Vagina (tissue), 2 donors: Measurements from ENCODE around the gene TTF2. TPM values are rescaled to one million over a fixed set of nuclear protein-coding genes. Genes with fewer than 3 reads are reported as not detected.

Experiments used
- DNase-seq, 2 donors: peaks; one replicate each; pipeline ENCODE4 v3.0.0-alpha.2; 2017; ENCODE audit errors: extremely low spot score in 2 of 2
- H3K27ac ChIP-seq: fragments of 200-600 bp; sonication (generic); one replicate; pipeline ENCODE4 v1.5.1; 2019
- H3K27me3 ChIP-seq: fragments of 200-600 bp; sonication (generic); one replicate; pipeline ENCODE4 v1.5.1; 2019
- H3K36me3 ChIP-seq, 2 donors: fragments of 200-600 bp; sonication (generic); one replicate each; pipeline ENCODE4 v1.5.1; 2017 to 2019
- H3K4me1 ChIP-seq: fragments of 200-600 bp; sonication (generic); one replicate; pipeline ENCODE4 v1.5.1; 2019
- H3K4me3 ChIP-seq, 2 donors: fragments of 200-600 bp; sonication (generic); 1 replicate in 1 of 2; 2 replicates in 1 of 2; pipeline ENCODE4 v1.5.1; 2016 to 2019
- H3K9me3 ChIP-seq: fragments of 200-600 bp; sonication (generic); one replicate; pipeline ENCODE4 v1.5.1; 2019
- POLR2A ChIP-seq, 2 donors: fragments of 450-650 bp; IDR thresholded peaks; one replicate each; pipeline ENCODE4 v1.6.1; 2017; ENCODE audit warnings: antibody characterized with exemption in 2 of 2, mild to moderate bottlenecking in 2 of 2, moderate library complexity in 2 of 2
- POLR2AphosphoS5 ChIP-seq, 2 donors: sonication (generic); formaldehyde crosslinking; IDR thresholded peaks; one replicate each; pipeline ENCODE4 v1.9.0; 2017; ENCODE audit warnings: antibody characterized with exemption in 2 of 2, mild to moderate bottlenecking in 2 of 2, low read depth in 1 of 2; ENCODE audit not compliant: insufficient read depth in 1 of 2
- intact Hi-C: fragments of 100-400 bp; cut with DNase I; formaldehyde crosslinking; loops from one replicate; pipeline ENCODE4 v1.15.1; 2023
- total RNA-seq: library from RNA; depleted of rRNA; stranded (reverse); fragments of >200 nt; gene quantifications from one replicate; pipeline ENCODE4 v1.2.3, GENCODE V29; 2016
- TF ChIP-seq, protein P1 (sequence below), 3 experiments: fragments of 450-650 bp in 2 of 3; fragments of 200-600 bp in 1 of 3; sonication (generic) in 1 of 3; IDR thresholded peaks; one replicate each; pipeline ENCODE4 v1.5.1; 2017 to 2019; ENCODE audit warnings: antibody characterized with exemption in 3 of 3, mild to moderate bottlenecking in 2 of 3, moderate library complexity in 2 of 3

Gene TTF2
- total RNA-seq = 7.6 TPM

- no peaks in the 10 kb centered on the region for H3K9me3 ChIP-seq
- H3K27me3 ChIP-seq = no peaks in the 10 kb centered on the region
- peak within 1 kb of the TSS; percentile 68 for H3K27ac ChIP-seq
- peaks cover 19% of the 10 kb centered on the region for H3K4me1 ChIP-seq
- H3K4me3 ChIP-seq = peak within 1 kb of the TSS; percentile 62 to 73
- intact Hi-C loops = loop anchor here (10.0 kb wide), 1 partner anchor 225 kb away; no protein-coding TSS in a partner anchor
- TF ChIP-seq, protein P1, sequence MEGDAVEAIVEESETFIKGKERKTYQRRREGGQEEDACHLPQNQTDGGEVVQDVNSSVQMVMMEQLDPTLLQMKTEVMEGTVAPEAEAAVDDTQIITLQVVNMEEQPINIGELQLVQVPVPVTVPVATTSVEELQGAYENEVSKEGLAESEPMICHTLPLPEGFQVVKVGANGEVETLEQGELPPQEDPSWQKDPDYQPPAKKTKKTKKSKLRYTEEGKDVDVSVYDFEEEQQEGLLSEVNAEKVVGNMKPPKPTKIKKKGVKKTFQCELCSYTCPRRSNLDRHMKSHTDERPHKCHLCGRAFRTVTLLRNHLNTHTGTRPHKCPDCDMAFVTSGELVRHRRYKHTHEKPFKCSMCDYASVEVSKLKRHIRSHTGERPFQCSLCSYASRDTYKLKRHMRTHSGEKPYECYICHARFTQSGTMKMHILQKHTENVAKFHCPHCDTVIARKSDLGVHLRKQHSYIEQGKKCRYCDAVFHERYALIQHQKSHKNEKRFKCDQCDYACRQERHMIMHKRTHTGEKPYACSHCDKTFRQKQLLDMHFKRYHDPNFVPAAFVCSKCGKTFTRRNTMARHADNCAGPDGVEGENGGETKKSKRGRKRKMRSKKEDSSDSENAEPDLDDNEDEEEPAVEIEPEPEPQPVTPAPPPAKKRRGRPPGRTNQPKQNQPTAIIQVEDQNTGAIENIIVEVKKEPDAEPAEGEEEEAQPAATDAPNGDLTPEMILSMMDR (IDR thresholded peaks at IDR 0.05) = no peak
- TF ChIP-seq POLR2AphosphoS5 (IDR thresholded peaks at IDR 0.05; ENCODE audit: insufficient read depth in 1 of 2, low read depth in 1 of 2) = peak; percentile 72 to 87
- DNase-seq = peak in 1 of 2 donors; percentile 98
- no peaks in the 10 kb centered on the region for H3K36me3 ChIP-seq
Observed at GRCh38 chr1:117059678-117060440, at the start of gene TTF2. Gene TTF2 (plus strand): TSS chr1:117060326. CDS start chr1:117060347, 21 bp downstream.

- H3K4me3 ChIP-seq = no peak overlapping the region
- H3K27me3 ChIP-seq = no peaks in the 10 kb centered on the region
- no peaks in the 10 kb centered on the region for H3K9me3 ChIP-seq
- TF ChIP-seq POLR2AphosphoS5 (IDR thresholded peaks at IDR 0.05; ENCODE audit: insufficient read depth in 1 of 2, low read depth in 1 of 2) = no peak
- TF ChIP-seq POLR2A (IDR thresholded peaks at IDR 0.05) = no peak
- TF ChIP-seq, protein P1 (IDR thresholded peaks at IDR 0.05) = no peak
- DNase-seq = no peak
- H3K4me1 ChIP-seq = no peaks in the 10 kb centered on the region
- H3K36me3 ChIP-seq = no peaks in the 10 kb centered on the region
- no peak overlapping the region for H3K27ac ChIP-seq
- intact Hi-C loops = no loop called here
Observed at GRCh38 chr1:117011334-117011733, 48.8 kb upstream of the TTF2 start.

GRCh38 chr1:117013309-117013858 lies 46.7 kb upstream of the TTF2 start:
- TF ChIP-seq, protein P1 (IDR thresholded peaks at IDR 0.05) = no peak
- TF ChIP-seq POLR2AphosphoS5 (IDR thresholded peaks at IDR 0.05; ENCODE audit: insufficient read depth in 1 of 2, low read depth in 1 of 2) (no peak), POLR2A (IDR thresholded peaks at IDR 0.05) (no peak)
- H3K9me3 ChIP-seq = no peaks in the 10 kb centered on the region
- H3K27ac ChIP-seq = no peak overlapping the region
- H3K36me3 ChIP-seq = no peaks in the 10 kb centered on the region
- no peaks in the 10 kb centered on the region for H3K4me1 ChIP-seq
- no peak overlapping the region for H3K4me3 ChIP-seq
- no peaks in the 10 kb centered on the region for H3K27me3 ChIP-seq
- no peak for DNase-seq
- intact Hi-C loops = no loop called here

DNA sequence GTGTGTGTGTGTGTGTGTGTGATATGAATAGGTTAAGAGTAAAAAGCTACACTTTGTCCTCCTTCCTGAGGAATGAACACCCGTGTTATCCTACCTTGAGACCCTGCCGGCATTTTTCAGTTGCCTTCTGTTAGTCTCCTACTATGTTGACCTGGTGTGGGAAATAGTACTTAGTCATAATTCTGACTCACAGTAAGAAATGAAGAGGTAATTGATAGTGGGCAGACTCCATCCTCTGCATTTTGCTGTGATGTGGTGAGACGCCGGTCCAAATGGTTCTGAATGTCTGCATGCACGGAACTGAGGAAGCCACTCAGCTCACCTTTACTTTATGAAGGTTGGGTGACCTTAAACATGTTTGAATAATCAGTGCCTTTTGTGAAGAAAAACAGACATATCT lies 45.9 kb upstream of the TTF2 start:
- H3K4me3 ChIP-seq = no peak overlapping the region

GRCh38 chr1:117015724-117016123 lies 44.4 kb upstream of the TTF2 start:
- no peaks in the 10 kb centered on the region for H3K9me3 ChIP-seq
- no peak overlapping the region for H3K4me3 ChIP-seq
- TF ChIP-seq POLR2AphosphoS5 (IDR thresholded peaks at IDR 0.05; ENCODE audit: insufficient read depth in 1 of 2, low read depth in 1 of 2) (no peak), POLR2A (IDR thresholded peaks at IDR 0.05) (no peak)
- TF ChIP-seq, protein P1 (IDR thresholded peaks at IDR 0.05) = no peak
- DNase-seq = no peak
- intact Hi-C loops = no loop called here
- no peaks in the 10 kb centered on the region for H3K4me1 ChIP-seq
- H3K27me3 ChIP-seq = no peaks in the 10 kb centered on the region
- no peaks in the 10 kb centered on the region for H3K36me3 ChIP-seq
- no peak overlapping the region for H3K27ac ChIP-seq

More for the DNA sequence above, 45.9 kb upstream of the TTF2 start:
- intact Hi-C loops = no loop called here
- no peaks in the 10 kb centered on the region for H3K9me3 ChIP-seq
- no peak for TF ChIP-seq POLR2AphosphoS5 (IDR thresholded peaks at IDR 0.05; ENCODE audit: insufficient read depth in 1 of 2, low read depth in 1 of 2)
- DNase-seq = no peak
- H3K27me3 ChIP-seq = no peaks in the 10 kb centered on the region
- no peaks in the 10 kb centered on the region for H3K4me1 ChIP-seq
- no peaks in the 10 kb centered on the region for H3K36me3 ChIP-seq
- H3K27ac ChIP-seq = no peak overlapping the region
